Keratinocyte (primary cell): ENCODE data around the gene DENND2A. TPM values are rescaled to one million over a fixed set of nuclear protein-coding genes. Genes with fewer than 3 reads are reported as not detected.
"Not testable (repeated sequence)": the region's sequence is repeated elsewhere in the genome, so short reads cannot be mapped to it uniquely, and the experiment has no call there.

Experiments
- DNase-seq: peaks from one replicate; pipeline ENCODE4 v3.0.0-alpha.2; 2011; ENCODE audit warnings: low read depth, missing footprints, low spot score
- FAIRE-seq: peaks from 2 replicates; lab custom pipeline; 2011; peaks lifted over from hg19 to GRCh38; lab: Jason Lieb, UNC
- H2AFZ ChIP-seq: 2 replicates; pipeline ENCODE4 v1.6.0; 2012; ENCODE audit warnings: low read length, control low read depth, inconsistent platforms; ENCODE audit not compliant: control insufficient read depth
- H3K27ac ChIP-seq: 2 replicates; pipeline ENCODE4 v1.5.1; 2011; ENCODE audit warnings: low read length; ENCODE audit not compliant: control insufficient read depth, insufficient read depth
- H3K27me3 ChIP-seq: 3 replicates; pipeline ENCODE4 v1.6.0; 2011; ENCODE audit warnings: low read length; ENCODE audit not compliant: control insufficient read depth, insufficient read depth; ENCODE audit errors: extremely low read depth
- H3K36me3 ChIP-seq, 2 experiments: 2 replicates in 1 of 2; 3 replicates in 1 of 2; pipeline ENCODE4 v1.5.1; 2011; ENCODE audit warnings: low read length in 2 of 2, mild to moderate bottlenecking in 1 of 2; ENCODE audit not compliant: control insufficient read depth in 2 of 2, insufficient read depth in 2 of 2; ENCODE audit errors: extremely low read depth in 1 of 2
- H3K4me1 ChIP-seq: 3 replicates; pipeline ENCODE4 v1.5.1; 2011; ENCODE audit warnings: low read length; ENCODE audit not compliant: control insufficient read depth, insufficient read depth; ENCODE audit errors: extremely low read depth
- H3K4me2 ChIP-seq: 3 replicates; pipeline ENCODE4 v1.6.0; 2011; ENCODE audit warnings: low read depth, low read length; ENCODE audit not compliant: control insufficient read depth, insufficient read depth; ENCODE audit errors: extremely low read depth
- H3K4me3 ChIP-seq, 3 experiments: fragments of 200-600 bp in 1 of 3; sonication (generic) in 1 of 3; 2 replicates in 2 of 3; 3 replicates in 1 of 3; pipeline ENCODE4 v1.5.1; 2011 to 2016; ENCODE audit warnings: low read length in 3 of 3, mild to moderate bottlenecking in 3 of 3, control low read depth in 2 of 3, inconsistent platforms in 1 of 3, low read depth in 1 of 3, mixed read lengths in 1 of 3, mixed run types in 1 of 3, moderate library complexity in 1 of 3; ENCODE audit not compliant: control insufficient read depth in 2 of 3, insufficient read depth in 2 of 3; ENCODE audit errors: extremely low read depth in 1 of 3
- H3K79me2 ChIP-seq: 2 replicates; pipeline ENCODE4 v1.6.0; 2012; ENCODE audit warnings: low read length; ENCODE audit not compliant: control insufficient read depth, insufficient read depth
- H3K9ac ChIP-seq: 3 replicates; pipeline ENCODE4 v1.6.0; 2011; ENCODE audit warnings: low read length; ENCODE audit not compliant: control insufficient read depth, insufficient read depth; ENCODE audit errors: extremely low read depth
- H3K9me1 ChIP-seq: 3 replicates; pipeline ENCODE4 v1.6.0; 2011; ENCODE audit warnings: low read length; ENCODE audit not compliant: control insufficient read depth, insufficient read depth; ENCODE audit errors: extremely low read depth
- H3K9me3 ChIP-seq: 2 replicates; pipeline ENCODE4 v1.5.1; 2012; ENCODE audit warnings: low read depth, low read length; ENCODE audit not compliant: control insufficient read depth
- H4K20me1 ChIP-seq: 3 replicates; pipeline ENCODE4 v1.6.0; 2011; ENCODE audit warnings: low read length; ENCODE audit not compliant: control insufficient read depth, insufficient read depth; ENCODE audit errors: extremely low read depth
- CTCF ChIP-seq, 3 experiments: IDR thresholded peaks in 1 of 3; conservative IDR thresholded peaks in 1 of 3; optimal IDR thresholded peaks in 1 of 3; 2 replicates in 2 of 3; 3 replicates in 1 of 3; pipeline versions ENCODE3 to v1.5.1; 2011; ENCODE audit warnings: low read length in 3 of 3, mild to moderate bottlenecking in 3 of 3, moderate library complexity in 2 of 3, control low read depth in 1 of 3, inconsistent platforms in 1 of 3; ENCODE audit not compliant: insufficient read depth in 2 of 3; ENCODE audit errors: extremely low read depth in 1 of 3
- EZH2 ChIP-seq: IDR thresholded peaks from one replicate; pipeline ENCODE4 v1.6.1; 2012; ENCODE audit warnings: inconsistent platforms, mild to moderate bottlenecking, low read length, moderate library complexity
- dilution Hi-C: fragments of 300-500 bp; cut with MboI; formaldehyde crosslinking; loops from one replicate; pipeline ENCODE4 v1.7.0; 2020; ENCODE audit warnings: low sequenced_read_pairs; ENCODE audit not compliant: extremely low pct_ligation_motif_present
- polyA plus RNA-seq, 5 experiments: library from polyadenylated mRNA; depleted of rRNA in 3 of 5; stranded (reverse) in 3 of 5; stranded (forward) in 1 of 5; unstranded in 1 of 5; fragments of >200 nt; gene quantifications; 1 replicate in 1 of 5; 2 replicates in 3 of 5; 3 replicates in 1 of 5; pipeline versions ENCODE4 v1.2.1 to v1.2.3, GENCODE V29; 2011 to 2012; ENCODE audit warnings: missing spikeins in 2 of 5, low read depth in 1 of 5, low replicate concordance in 1 of 5

The DENND2A gene
- polyA plus RNA-seq, 1 donor (not counting 4 experiments of a cell fraction or from before 2014, with no cell fraction given): 1.8 TPM

- H3K79me2 ChIP-seq: no peaks in the 10 kb centered on the region
- no peak overlapping the region for H3K4me3 ChIP-seq
- DNase-seq: no peak
- no peak for FAIRE-seq
- no peak overlapping the region for H3K27ac ChIP-seq
- TF ChIP-seq CTCF (optimal IDR thresholded peaks at IDR 0.05 in 1 of 3, IDR thresholded peaks at IDR 0.05 in 1 of 3, conservative IDR thresholded peaks at IDR 0.05 in 1 of 3; ENCODE audit: extremely low read depth in 1 of 3, insufficient read depth in 2 of 3, low read length in 3 of 3) (no peak), EZH2 (no peak)
- peaks cover 3% of the 10 kb centered on the region for H3K27me3 ChIP-seq
- H2AFZ ChIP-seq: no peak overlapping the region
- no peaks in the 10 kb centered on the region for H3K9me1 ChIP-seq
- H3K4me1 ChIP-seq: peaks cover 5% of the 10 kb centered on the region
- dilution Hi-C loops: no loop called here
- H4K20me1 ChIP-seq: no peaks in the 10 kb centered on the region
- no peak overlapping the region for H3K4me2 ChIP-seq
- no peaks in the 10 kb centered on the region for H3K36me3 ChIP-seq
- no peak overlapping the region for H3K9ac ChIP-seq
- H3K9me3 ChIP-seq: no peaks in the 10 kb centered on the region
Observed at GRCh38 chr7:140533394-140533872, 107.2 kb downstream of the DENND2A start.

- H3K27me3 ChIP-seq: not testable (repeated sequence)
Observed at GRCh38 chr7:140529428-140529827, 111.2 kb downstream of the DENND2A start.

More at GRCh38 chr7:140529428-140529827, 111.2 kb downstream of the DENND2A start:
- H3K9me3 ChIP-seq, H3K79me2 ChIP-seq, H3K4me3 ChIP-seq, FAIRE-seq, H3K9ac ChIP-seq, H3K9me1 ChIP-seq, H3K36me3 ChIP-seq, H3K4me2 ChIP-seq, H3K27ac ChIP-seq, DNase-seq, dilution Hi-C loops, H4K20me1 ChIP-seq, H2AFZ ChIP-seq: not testable (repeated sequence)
- H3K4me1 ChIP-seq: peaks cover 12% of the 10 kb centered on the region
